A673 (cell line): ENCODE data around the gene CLEC17A.

Source experiments
- EZH2 ChIP-seq: fragments of 200-600 bp; sonication (generic); IDR thresholded peaks from 2 replicates; pipeline ENCODE4 v1.6.1; 2017; ENCODE audit warnings: borderline replicate concordance, low read depth, mild to moderate bottlenecking, mixed read lengths, antibody characterized with exemption, low read length; ENCODE audit not compliant: poor library complexity, severe bottlenecking
- TF ChIP-seq, protein P1 (sequence below): fragments of 300-800, 200-600 bp; sonication (generic); conservative IDR thresholded peaks from 2 replicates; pipeline ENCODE4 v1.5.1; 2017; ENCODE audit warnings: low read depth, mild to moderate bottlenecking, antibody characterized with exemption, low read length, moderate library complexity, mixed read lengths

DNA sequence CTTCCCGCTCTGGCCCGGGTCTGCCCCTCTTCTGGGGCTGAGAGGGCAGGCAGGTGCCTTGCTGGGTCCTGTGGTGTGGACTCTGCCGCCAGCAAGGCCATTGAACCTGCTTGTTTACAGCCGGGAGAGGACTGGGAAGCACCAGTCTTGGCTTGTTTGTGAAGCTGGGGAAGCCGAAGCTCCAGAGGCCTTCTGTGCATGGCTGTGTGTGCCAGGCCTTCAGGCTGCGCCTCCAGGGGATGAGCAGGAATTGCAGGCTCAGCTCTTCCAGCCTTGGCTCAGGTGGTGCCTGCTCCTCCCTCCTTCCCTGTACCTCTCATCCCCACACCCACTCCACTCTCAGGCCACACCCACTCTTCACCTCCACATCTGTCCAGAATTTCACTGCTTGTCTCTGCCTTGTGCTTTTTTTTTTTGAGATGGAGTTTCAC is 28.5 kb upstream of the CLEC17A start:
- TF ChIP-seq, protein P1, sequence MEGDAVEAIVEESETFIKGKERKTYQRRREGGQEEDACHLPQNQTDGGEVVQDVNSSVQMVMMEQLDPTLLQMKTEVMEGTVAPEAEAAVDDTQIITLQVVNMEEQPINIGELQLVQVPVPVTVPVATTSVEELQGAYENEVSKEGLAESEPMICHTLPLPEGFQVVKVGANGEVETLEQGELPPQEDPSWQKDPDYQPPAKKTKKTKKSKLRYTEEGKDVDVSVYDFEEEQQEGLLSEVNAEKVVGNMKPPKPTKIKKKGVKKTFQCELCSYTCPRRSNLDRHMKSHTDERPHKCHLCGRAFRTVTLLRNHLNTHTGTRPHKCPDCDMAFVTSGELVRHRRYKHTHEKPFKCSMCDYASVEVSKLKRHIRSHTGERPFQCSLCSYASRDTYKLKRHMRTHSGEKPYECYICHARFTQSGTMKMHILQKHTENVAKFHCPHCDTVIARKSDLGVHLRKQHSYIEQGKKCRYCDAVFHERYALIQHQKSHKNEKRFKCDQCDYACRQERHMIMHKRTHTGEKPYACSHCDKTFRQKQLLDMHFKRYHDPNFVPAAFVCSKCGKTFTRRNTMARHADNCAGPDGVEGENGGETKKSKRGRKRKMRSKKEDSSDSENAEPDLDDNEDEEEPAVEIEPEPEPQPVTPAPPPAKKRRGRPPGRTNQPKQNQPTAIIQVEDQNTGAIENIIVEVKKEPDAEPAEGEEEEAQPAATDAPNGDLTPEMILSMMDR, result no peak
- TF ChIP-seq EZH2, result no peak
